Hepatocyte (in vitro differentiated cells): ENCODE measurements around the gene OBP2A. TPM values are rescaled to one million over a fixed set of nuclear protein-coding genes. Genes with fewer than 3 reads are reported as not detected.

Experiments used
- DNase-seq: peaks from one replicate; pipeline ENCODE4 v3.0.0-alpha.2; 2016; ENCODE audit warnings: low spot score
- H2AFZ ChIP-seq: fragments of 200-600 bp; sonication (generic); 2 replicates; pipeline ENCODE4 v1.6.0; 2016; ENCODE audit warnings: antibody characterized with exemption, mild to moderate bottlenecking
- H3K27ac ChIP-seq: fragments of 200-600 bp; sonication (generic); 2 replicates; pipeline ENCODE4 v1.5.1; 2016; ENCODE audit warnings: mild to moderate bottlenecking
- H3K27me3 ChIP-seq: fragments of 200-600 bp; sonication (generic); 2 replicates; pipeline ENCODE4 v1.6.1; 2016
- H3K36me3 ChIP-seq: fragments of 200-600 bp; sonication (generic); replicated peaks from 2 replicates; pipeline ENCODE4 v1.5.1; 2016; ENCODE audit warnings: low read depth; ENCODE audit not compliant: insufficient read depth
- H3K4me1 ChIP-seq: fragments of 200-600 bp; sonication (generic); 2 replicates; pipeline ENCODE4 v1.5.1; 2016; ENCODE audit warnings: mild to moderate bottlenecking, moderate library complexity; ENCODE audit not compliant: insufficient read depth
- H3K4me2 ChIP-seq: fragments of 200-600 bp; sonication (generic); 2 replicates; pipeline ENCODE4 v1.6.0; 2016
- H3K4me3 ChIP-seq: fragments of 200-600 bp; sonication (generic); 2 replicates; pipeline ENCODE4 v1.5.1; 2016; ENCODE audit warnings: mild to moderate bottlenecking
- H3K79me2 ChIP-seq: fragments of 200-600 bp; sonication (generic); 2 replicates; pipeline ENCODE4 v1.6.0; 2017; ENCODE audit warnings: mild to moderate bottlenecking
- H3K9me2 ChIP-seq: fragments of 200-600 bp; sonication (generic); replicated peaks from 2 replicates; pipeline ENCODE4 v1.6.0; 2017; ENCODE audit warnings: mild to moderate bottlenecking; ENCODE audit not compliant: insufficient read depth
- H3K9me3 ChIP-seq: fragments of 200-600 bp; sonication (generic); 2 replicates; pipeline ENCODE4 v1.5.1; 2016; ENCODE audit warnings: low read depth, mild to moderate bottlenecking
- H4K20me1 ChIP-seq: fragments of 200-600 bp; sonication (generic); 2 replicates; pipeline ENCODE4 v1.6.0; 2016; ENCODE audit warnings: mild to moderate bottlenecking; ENCODE audit not compliant: insufficient read depth, poor library complexity, severe bottlenecking
- CTCF ChIP-seq: fragments of 200-600 bp; sonication (generic); IDR thresholded peaks from 2 replicates; pipeline ENCODE4 v1.5.1; 2016; ENCODE audit warnings: antibody characterized with exemption, mild to moderate bottlenecking; ENCODE audit not compliant: poor library complexity
- EZH2 ChIP-seq: fragments of 200-600 bp; sonication (generic); IDR thresholded peaks from 2 replicates; pipeline ENCODE4 v1.6.1; 2016; ENCODE audit warnings: antibody characterized with exemption, mild to moderate bottlenecking, borderline replicate concordance
- EZH2phosphoT487 ChIP-seq: fragments of 200-600 bp; sonication (generic); IDR thresholded peaks from one replicate; pipeline ENCODE4 v1.6.1; 2018; ENCODE audit warnings: antibody characterized with exemption, mild to moderate bottlenecking, low read depth, moderate library complexity; ENCODE audit not compliant: unreplicated experiment, severe bottlenecking
- WGBS: methylation state at CpG from one replicate; pipeline ENCODE4 v1.1.6; 2016; ENCODE audit warnings: low lambda C conversion rate; ENCODE audit errors: missing lambda C conversion rate; 5-methylcytosine and 5-hydroxymethylcytosine counted together
- polyA plus RNA-seq: library from polyadenylated mRNA; unstranded; fragments of >200 nt; fragmentation: Nextera tagmentation; extraction: Ambion mirVana; gene quantifications from 2 replicates; pipeline ENCODE4 v1.2.1, GENCODE V29; 2016
- total RNA-seq: library from RNA; depleted of rRNA; stranded (reverse); fragments of >200 nt; gene quantifications from 2 replicates; pipeline ENCODE4 v1.2.3, GENCODE V29; 2014

OBP2A gene
- total and polyA plus RNA-seq, 2 experiments from 2014 or later, result not detected

GRCh38 chr9:135515083-135515951 is 30.6 kb upstream of the OBP2A start:
- Histone ChIP-seq H3K4me2 (no peak overlapping the region), H3K27me3 (no peaks in the 10 kb centered on the region), H3K4me3 (no peak overlapping the region), H3K79me2 (no peaks in the 10 kb centered on the region), H3K36me3 (no peaks in the 10 kb centered on the region), H3K27ac (no peak overlapping the region), H2AFZ (no peak overlapping the region), H3K4me1 (no peaks in the 10 kb centered on the region), H3K9me2 (no peaks in the 10 kb centered on the region), H4K20me1 (no peaks in the 10 kb centered on the region), H3K9me3 (no peaks in the 10 kb centered on the region)
- TF ChIP-seq EZH2, result no peak
- TF ChIP-seq CTCF, result no peak
- no peak for TF ChIP-seq EZH2phosphoT487
- 94% methylated on average over 31 of the region's 31 CpGs for WGBS
- no peak for DNase-seq

GRCh38 chr9:135516132-135516860 is 29.6 kb upstream of the OBP2A start:
- WGBS, result 91% methylated on average over 24 of the region's 25 CpGs

DNA sequence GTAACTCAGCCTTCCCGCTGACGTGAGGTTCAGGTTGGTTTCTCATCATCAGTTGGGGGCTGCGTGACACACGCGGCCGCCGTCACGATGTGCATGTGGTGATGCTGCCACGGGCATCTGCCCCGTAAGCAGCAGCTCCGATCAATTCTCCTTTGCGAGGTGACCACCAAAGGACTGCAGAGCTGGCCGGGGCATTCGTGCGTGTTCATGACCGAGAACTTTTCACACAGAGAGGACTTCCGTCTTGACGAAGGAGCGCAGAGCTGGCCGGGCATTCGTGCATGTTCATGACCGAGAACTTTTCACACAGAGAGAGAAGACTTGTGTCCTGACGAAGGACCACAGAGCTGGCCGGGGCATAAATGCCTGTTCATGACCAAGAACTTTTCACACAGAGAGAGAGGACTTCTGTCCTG is 28.5 kb upstream of the OBP2A start:
- no peaks in the 10 kb centered on the region for H4K20me1 ChIP-seq
- H3K27me3 ChIP-seq, result no peaks in the 10 kb centered on the region
- 93% methylated on average over 24 of the region's 24 CpGs for WGBS
- no peak overlapping the region for H3K4me3 ChIP-seq
- H3K79me2 ChIP-seq, result no peaks in the 10 kb centered on the region
- no peak for DNase-seq
- H3K27ac ChIP-seq, result no peak overlapping the region
- H2AFZ ChIP-seq, result no peak overlapping the region
- no peaks in the 10 kb centered on the region for H3K4me1 ChIP-seq
- H3K9me2 ChIP-seq, result no peaks in the 10 kb centered on the region
- H3K9me3 ChIP-seq, result no peaks in the 10 kb centered on the region
- no peaks in the 10 kb centered on the region for H3K36me3 ChIP-seq
- H3K4me2 ChIP-seq, result no peak overlapping the region
- TF ChIP-seq CTCF (no peak), EZH2phosphoT487 (no peak), EZH2 (no peak)

More at GRCh38 chr9:135516132-135516860, 29.6 kb upstream of the OBP2A start:
- no peak for TF ChIP-seq CTCF
- TF ChIP-seq EZH2, result no peak
- TF ChIP-seq EZH2phosphoT487, result no peak
- no peaks in the 10 kb centered on the region for H4K20me1 ChIP-seq
- H3K9me3 ChIP-seq, result no peaks in the 10 kb centered on the region
- DNase-seq, result no peak
- H3K4me2 ChIP-seq, result no peak overlapping the region
- no peaks in the 10 kb centered on the region for H3K4me1 ChIP-seq
- H3K9me2 ChIP-seq, result no peaks in the 10 kb centered on the region
- no peaks in the 10 kb centered on the region for H3K36me3 ChIP-seq
- H3K27ac ChIP-seq, result no peak overlapping the region
- H3K27me3 ChIP-seq, result no peaks in the 10 kb centered on the region
- H3K79me2 ChIP-seq, result no peaks in the 10 kb centered on the region
- H2AFZ ChIP-seq, result no peak overlapping the region
- no peak overlapping the region for H3K4me3 ChIP-seq
